Endodermal cell (in vitro differentiated cells): Measurements from ENCODE around the gene SCAPER. TPM values are rescaled to one million over a fixed set of nuclear protein-coding genes. Genes with fewer than 3 reads are reported as not detected.
A peak's percentile ranks its signal among the peaks of the same experiment; 100 is the strongest.

Experiments
- DNase-seq: peaks from one replicate; pipeline ENCODE4 v3.0.0-alpha.2; 2017
- H3K27ac ChIP-seq: 2 replicates; pipeline ENCODE4 v1.5.1; 2013; ENCODE audit warnings: mild to moderate bottlenecking, low read depth, low read length, moderate library complexity
- H3K27me3 ChIP-seq: 2 replicates; pipeline ENCODE4 v1.6.1; 2013; ENCODE audit warnings: mild to moderate bottlenecking, low read length, moderate library complexity; ENCODE audit not compliant: insufficient read depth, control insufficient read depth, poor library complexity, severe bottlenecking
- H3K36me3 ChIP-seq: 2 replicates; pipeline ENCODE4 v1.7.0; 2013; ENCODE audit warnings: mild to moderate bottlenecking, low read length, moderate library complexity; ENCODE audit not compliant: control insufficient read depth, insufficient read depth
- H3K4me1 ChIP-seq: one replicate; pipeline ENCODE4 v1.7.0; 2013; ENCODE audit warnings: low read length; ENCODE audit not compliant: control insufficient read depth, insufficient read depth
- H3K4me3 ChIP-seq: 2 replicates; pipeline ENCODE4 v1.5.1; 2013; ENCODE audit warnings: mild to moderate bottlenecking, low read length, moderate library complexity
- H3K9ac ChIP-seq: 2 replicates; pipeline ENCODE4 v1.6.1; 2013; ENCODE audit warnings: mild to moderate bottlenecking, low read length, moderate library complexity; ENCODE audit not compliant: poor library complexity, severe bottlenecking; ENCODE audit errors: extremely low read depth
- H3K9me3 ChIP-seq: 2 replicates; pipeline ENCODE4 v1.6.1; 2013; ENCODE audit warnings: mild to moderate bottlenecking, low read length, moderate library complexity; ENCODE audit not compliant: control insufficient read depth
- H3K27ac Mint-ChIP-seq: 2 replicates; pipeline ENCODE4 v1.8.0; 2020; ENCODE audit warnings: mixed read lengths
- H3K27me3 Mint-ChIP-seq: 2 replicates; pipeline ENCODE4 v1.8.0; 2021; ENCODE audit warnings: mild to moderate bottlenecking, mixed read lengths; ENCODE audit not compliant: insufficient read depth
- H3K36me3 Mint-ChIP-seq: 2 replicates; pipeline ENCODE4 v1.8.0; 2020; ENCODE audit warnings: low read depth, mixed read lengths
- H3K4me1 Mint-ChIP-seq: 2 replicates; pipeline ENCODE4 v1.8.0; 2020; ENCODE audit warnings: mixed read lengths
- H3K4me3 Mint-ChIP-seq: 2 replicates; pipeline ENCODE4 v1.8.0; 2020; ENCODE audit warnings: mild to moderate bottlenecking, moderate library complexity, mixed read lengths
- H3K9me3 Mint-ChIP-seq: 2 replicates; pipeline ENCODE4 v1.8.0; 2020; ENCODE audit warnings: mild to moderate bottlenecking, mixed read lengths
- WGBS, 2 experiments: methylation state at CpG; one replicate each; pipeline versions ENCODE4 v1.1.5 to v1.1.7; 2013; ENCODE audit warnings: missing lambda C conversion rate in 2 of 2, mixed read lengths in 1 of 2; ENCODE audit not compliant: insufficient coverage in 1 of 2, insufficient read length in 1 of 2; 5-methylcytosine and 5-hydroxymethylcytosine counted together
- total RNA-seq, 2 donors: library from RNA; stranded (reverse); fragmentation: NEBNext Ultra II Directional in 1 of 2; extraction: Animal tissue kit (Norgen Biotek cat#: 25700) in 1 of 2; gene quantifications; 2 replicates in 1 of 2; 3 replicates in 1 of 2; pipeline ENCODE4 v1.2.1, GENCODE V29; 2021
- TF ChIP-seq, protein P1 (sequence below): fragments of 200-600 bp; sonication (generic); conservative IDR thresholded peaks from 2 replicates; pipeline ENCODE4 v1.5.0; 2021; ENCODE audit warnings: antibody characterized with exemption, mild to moderate bottlenecking

SCAPER gene
- total RNA-seq, 2 donors from 2014 or later: 8.9 to 12.2 TPM

DNA sequence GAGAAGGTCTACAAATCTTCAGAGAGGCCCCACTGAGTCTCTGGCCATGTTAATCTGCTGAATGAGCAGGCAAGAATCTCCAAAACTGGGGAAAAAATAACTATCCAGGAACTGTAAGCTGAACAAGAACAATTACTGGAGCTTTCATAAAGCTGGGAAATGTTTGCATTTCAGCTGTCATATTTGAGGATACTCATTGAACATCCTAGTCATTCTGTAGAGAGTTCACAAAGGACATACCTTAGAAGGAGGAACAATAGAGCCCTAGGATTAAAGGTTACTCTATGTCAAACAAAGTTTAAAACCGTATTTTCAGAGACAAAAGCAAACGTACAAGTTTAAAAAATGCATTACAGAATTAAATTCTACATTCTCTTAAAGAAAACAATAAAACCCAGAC, 257.5 kb downstream of the SCAPER start:
- no peaks in the 10 kb centered on the region for H3K9me3 ChIP-seq
- H3K9ac ChIP-seq: no peak overlapping the region
- peaks cover 5% of the 10 kb centered on the region for H3K4me1 Mint-ChIP-seq
- DNase-seq: no peak
- no peaks in the 10 kb centered on the region for H3K36me3 ChIP-seq
- no peak overlapping the region for H3K27ac ChIP-seq
- H3K4me3 ChIP-seq: no peak overlapping the region
- no peak overlapping the region for H3K4me3 Mint-ChIP-seq
- no peaks in the 10 kb centered on the region for H3K36me3 Mint-ChIP-seq
- H3K4me1 ChIP-seq: no peaks in the 10 kb centered on the region
- peaks cover 8% of the 10 kb centered on the region for H3K9me3 Mint-ChIP-seq
- TF ChIP-seq, protein P1, sequence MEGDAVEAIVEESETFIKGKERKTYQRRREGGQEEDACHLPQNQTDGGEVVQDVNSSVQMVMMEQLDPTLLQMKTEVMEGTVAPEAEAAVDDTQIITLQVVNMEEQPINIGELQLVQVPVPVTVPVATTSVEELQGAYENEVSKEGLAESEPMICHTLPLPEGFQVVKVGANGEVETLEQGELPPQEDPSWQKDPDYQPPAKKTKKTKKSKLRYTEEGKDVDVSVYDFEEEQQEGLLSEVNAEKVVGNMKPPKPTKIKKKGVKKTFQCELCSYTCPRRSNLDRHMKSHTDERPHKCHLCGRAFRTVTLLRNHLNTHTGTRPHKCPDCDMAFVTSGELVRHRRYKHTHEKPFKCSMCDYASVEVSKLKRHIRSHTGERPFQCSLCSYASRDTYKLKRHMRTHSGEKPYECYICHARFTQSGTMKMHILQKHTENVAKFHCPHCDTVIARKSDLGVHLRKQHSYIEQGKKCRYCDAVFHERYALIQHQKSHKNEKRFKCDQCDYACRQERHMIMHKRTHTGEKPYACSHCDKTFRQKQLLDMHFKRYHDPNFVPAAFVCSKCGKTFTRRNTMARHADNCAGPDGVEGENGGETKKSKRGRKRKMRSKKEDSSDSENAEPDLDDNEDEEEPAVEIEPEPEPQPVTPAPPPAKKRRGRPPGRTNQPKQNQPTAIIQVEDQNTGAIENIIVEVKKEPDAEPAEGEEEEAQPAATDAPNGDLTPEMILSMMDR: no peak
- H3K27ac Mint-ChIP-seq: no peak overlapping the region
- no peaks in the 10 kb centered on the region for H3K27me3 ChIP-seq
- no peaks in the 10 kb centered on the region for H3K27me3 Mint-ChIP-seq
- 91% methylated on average over 2 of the region's 2 CpGs; no CpG with 5 or more reads in 1 of the 2 experiments for WGBS, 2 experiments

DNA sequence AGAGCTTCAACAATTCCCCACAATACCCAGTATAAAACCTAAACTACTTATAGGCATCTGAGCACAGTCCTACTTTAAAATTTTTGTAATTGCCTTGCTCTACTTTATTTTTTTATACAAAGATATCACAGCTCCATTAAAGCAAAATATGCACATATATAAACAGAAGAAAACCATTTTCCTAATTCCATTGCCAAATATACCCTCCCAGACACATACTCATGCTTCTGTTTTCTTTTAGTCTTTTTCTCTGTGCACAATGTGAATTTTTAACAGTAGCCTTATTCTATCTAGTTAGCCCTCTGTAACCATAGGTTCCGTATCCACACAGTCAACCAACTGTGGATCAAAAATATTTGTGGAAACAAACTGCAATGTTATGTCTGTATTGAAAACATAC, 260.5 kb downstream of the SCAPER start:
- WGBS, 2 experiments: 88% methylated on average over 1 of the region's 1 CpG; no CpG with 5 or more reads in 1 of the 2 experiments
- H3K4me1 ChIP-seq: no peaks in the 10 kb centered on the region
- no peaks in the 10 kb centered on the region for H3K36me3 ChIP-seq
- H3K9ac ChIP-seq: no peak overlapping the region
- DNase-seq: no peak
- H3K27me3 Mint-ChIP-seq: no peaks in the 10 kb centered on the region
- H3K4me1 Mint-ChIP-seq: peaks cover 5% of the 10 kb centered on the region
- no peak overlapping the region for H3K27ac Mint-ChIP-seq
- no peaks in the 10 kb centered on the region for H3K9me3 ChIP-seq
- H3K4me3 ChIP-seq: no peak overlapping the region
- no peak overlapping the region for H3K27ac ChIP-seq
- TF ChIP-seq, protein P1: no peak
- H3K4me3 Mint-ChIP-seq: no peak overlapping the region
- H3K36me3 Mint-ChIP-seq: no peaks in the 10 kb centered on the region
- H3K27me3 ChIP-seq: no peaks in the 10 kb centered on the region
- H3K9me3 Mint-ChIP-seq: peaks cover 14% of the 10 kb centered on the region

DNA sequence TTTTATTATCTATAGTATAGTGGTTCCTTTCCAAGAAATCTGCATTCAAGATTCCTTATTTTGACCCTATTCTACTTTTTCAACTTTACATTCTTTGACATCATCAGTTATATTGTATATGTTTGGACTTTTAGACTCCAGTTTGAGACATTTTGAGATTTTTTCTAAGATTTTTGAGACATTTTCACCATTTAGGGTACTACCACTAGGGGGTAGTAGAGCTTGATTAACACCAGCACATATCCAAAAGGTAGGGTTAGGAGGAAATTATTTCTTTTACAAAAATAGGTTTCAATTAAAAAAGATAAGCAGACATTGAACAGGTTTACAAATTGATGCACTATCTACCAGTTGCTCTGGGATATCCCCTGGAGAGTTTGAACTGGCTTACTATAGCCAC, 262.5 kb downstream of the SCAPER start:
- Histone ChIP-seq H3K4me3 (no peak overlapping the region), H3K36me3 (no peaks in the 10 kb centered on the region), H3K4me1 (no peaks in the 10 kb centered on the region), H3K9me3 (no peaks in the 10 kb centered on the region), H3K27ac (no peak overlapping the region), H3K9ac (no peak overlapping the region), H3K27me3 (no peaks in the 10 kb centered on the region)
- peaks cover 4% of the 10 kb centered on the region for H3K4me1 Mint-ChIP-seq
- no peak overlapping the region for H3K27ac Mint-ChIP-seq
- H3K9me3 Mint-ChIP-seq: peaks cover 16% of the 10 kb centered on the region
- H3K36me3 Mint-ChIP-seq: no peaks in the 10 kb centered on the region
- DNase-seq: no peak
- no peak overlapping the region for H3K4me3 Mint-ChIP-seq
- TF ChIP-seq, protein P1: peak; percentile 63
- H3K27me3 Mint-ChIP-seq: no peaks in the 10 kb centered on the region
